ENCODE results near the gene VNN1.

GRCh38 chr6:132751306-132751705 lies 37.5 kb upstream of the VNN1 start:
- TF ChIP-seq CTCF (IDR thresholded peaks at IDR 0.05) (no peak), POLR2A (IDR thresholded peaks at IDR 0.05) (no peak)
